HG03378 (cell line): ENCODE measurements around the gene CD6.

Experiments
- ATAC-seq: cut with Tn5 transposase; IDR thresholded peaks from one replicate; pipeline ENCODE4 v1.9.1; 2021; ENCODE audit warnings: mild to moderate bottlenecking, moderate library complexity; ENCODE audit not compliant: unreplicated experiment

CD6 gene

DNA sequence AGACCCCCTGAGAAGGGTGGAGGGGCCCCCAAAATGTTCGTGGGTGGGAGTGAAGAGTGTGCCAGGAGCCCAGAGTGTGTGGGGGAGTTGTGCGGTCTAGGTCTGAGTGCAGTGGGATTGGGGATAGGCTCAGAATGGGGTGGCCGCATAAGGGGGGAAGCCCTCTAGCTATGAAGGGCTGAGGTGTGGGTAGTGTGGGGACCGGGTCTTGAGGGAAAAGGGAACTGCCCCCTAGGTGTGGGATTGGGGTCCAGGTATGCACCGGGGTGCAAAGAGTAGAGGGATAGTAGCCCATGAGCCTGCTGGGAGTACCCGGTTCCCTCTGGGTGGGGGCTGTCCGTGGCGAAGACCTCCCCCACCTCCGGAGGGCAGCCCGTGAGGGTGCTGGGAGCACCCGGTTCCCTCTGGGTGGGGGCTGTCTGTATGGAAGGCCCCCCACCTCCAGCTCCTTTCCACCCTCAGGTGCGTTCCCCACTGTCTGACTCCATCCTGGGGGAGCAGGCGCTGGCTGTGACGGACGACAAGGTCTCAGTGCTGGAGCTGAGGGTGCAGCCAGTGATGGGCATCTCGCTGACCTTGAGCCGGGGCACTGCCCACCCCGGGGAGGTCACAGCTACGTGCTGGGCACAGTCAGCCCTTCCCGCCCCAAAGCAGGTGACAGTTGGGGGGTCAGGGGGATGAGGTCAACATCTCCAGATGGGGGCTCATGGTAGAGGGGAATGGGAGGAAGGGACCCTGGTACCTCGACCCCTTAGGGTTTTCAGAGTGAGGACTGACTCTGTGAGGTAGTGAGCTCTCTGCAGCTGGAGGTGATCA is 36.5 kb upstream of the CD6 start:
- ATAC-seq: no peak

DNA sequence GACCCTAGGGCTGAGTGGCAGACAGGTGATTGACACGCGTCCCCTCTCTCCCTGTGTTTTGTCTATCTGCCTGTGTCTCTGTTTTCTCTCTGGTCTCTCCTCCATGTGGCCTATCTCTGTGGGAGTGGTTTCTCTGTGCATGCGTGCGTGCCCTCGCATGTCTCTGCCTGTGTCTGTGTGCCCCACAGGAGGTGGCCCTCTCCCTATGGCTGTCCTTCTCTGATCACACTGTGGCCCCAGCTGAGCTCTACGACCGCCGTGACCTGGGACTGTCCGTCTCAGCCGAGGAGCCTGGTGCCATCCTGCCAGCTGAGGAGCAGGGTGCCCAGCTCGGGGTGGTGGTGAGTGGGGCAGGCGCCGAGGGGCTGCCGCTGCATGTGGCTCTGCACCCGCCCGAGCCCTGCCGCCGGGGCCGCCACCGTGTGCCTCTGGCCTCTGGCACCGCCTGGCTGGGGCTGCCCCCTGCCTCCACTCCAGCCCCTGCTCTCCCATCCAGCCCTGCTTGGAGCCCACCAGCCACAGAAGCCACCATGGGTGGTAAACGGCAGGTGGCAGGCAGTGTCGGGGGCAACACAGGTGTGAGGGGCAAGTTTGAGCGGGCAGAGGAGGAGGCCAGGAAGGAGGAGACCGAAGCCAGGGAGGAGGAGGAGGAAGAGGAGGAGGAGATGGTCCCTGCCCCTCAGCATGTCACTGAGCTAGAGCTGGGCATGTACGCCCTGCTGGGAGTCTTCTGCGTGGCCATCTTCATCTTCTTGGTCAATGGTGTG is 35.6 kb upstream of the CD6 start:
- ATAC-seq: no peak

DNA sequence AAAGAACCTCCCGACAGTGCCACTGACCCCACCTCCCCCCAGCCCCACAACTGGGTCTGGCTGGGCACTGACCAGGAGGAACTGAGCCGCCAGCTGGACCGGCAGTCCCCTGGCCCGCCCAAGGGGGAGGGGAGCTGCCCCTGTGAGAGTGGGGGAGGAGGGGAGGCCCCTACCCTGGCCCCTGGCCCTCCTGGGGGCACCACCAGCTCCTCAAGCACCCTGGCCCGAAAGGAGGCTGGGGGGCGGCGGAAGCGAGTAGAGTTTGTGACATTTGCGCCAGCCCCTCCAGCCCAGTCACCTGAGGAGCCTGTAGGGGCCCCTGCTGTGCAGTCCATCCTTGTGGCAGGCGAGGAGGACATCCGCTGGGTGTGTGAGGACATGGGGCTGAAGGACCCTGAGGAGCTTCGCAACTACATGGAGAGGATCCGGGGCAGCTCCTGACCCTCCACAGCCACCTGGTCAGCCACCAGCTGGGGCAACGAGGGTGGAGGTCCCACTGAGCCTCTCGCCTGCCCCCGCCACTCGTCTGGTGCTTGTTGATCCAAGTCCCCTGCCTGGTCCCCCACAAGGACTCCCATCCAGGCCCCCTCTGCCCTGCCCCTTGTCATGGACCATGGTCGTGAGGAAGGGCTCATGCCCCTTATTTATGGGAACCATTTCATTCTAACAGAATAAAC is 34.9 kb upstream of the CD6 start:
- ATAC-seq: no peak

DNA sequence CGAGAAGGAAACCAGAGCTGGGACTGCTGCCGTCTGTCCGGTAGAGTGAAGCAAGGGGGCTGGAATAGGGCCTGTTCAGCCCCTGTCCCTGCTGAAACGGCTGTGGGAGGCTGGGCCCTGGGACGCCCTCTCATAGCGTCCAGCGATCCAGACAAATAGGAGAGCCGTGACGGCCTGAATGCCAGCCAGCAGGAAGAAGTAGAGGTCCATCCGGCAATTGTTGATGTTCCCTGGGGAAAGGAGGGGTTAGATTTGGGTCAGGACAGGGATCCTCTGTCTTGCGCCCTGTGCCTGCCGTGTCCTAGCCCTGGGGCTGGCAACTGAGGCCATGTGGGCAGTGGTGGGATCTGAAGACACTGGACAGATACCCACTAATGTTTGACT is 34.3 kb upstream of the CD6 start:
- no peak for ATAC-seq

DNA sequence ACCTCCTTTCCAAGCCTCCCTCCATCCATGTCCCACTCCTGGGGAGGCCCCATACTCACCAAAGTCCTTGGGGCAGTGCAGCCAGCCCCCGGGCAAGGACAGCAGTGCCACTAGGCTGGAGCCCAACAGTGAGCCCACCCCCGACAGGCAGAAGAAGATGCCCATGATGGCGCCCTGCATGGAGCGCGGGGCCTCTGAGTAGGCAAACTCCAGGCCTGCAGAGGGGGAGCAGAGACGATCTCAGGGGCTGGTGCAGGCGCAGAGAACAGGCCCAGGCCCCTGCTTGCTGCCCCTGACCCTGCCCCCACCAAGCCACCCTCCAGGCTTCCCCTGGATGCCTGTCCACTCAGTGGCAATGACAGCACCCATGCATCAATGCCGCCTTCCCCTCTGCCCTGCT is 33.7 kb upstream of the CD6 start:
- no peak for ATAC-seq

DNA sequence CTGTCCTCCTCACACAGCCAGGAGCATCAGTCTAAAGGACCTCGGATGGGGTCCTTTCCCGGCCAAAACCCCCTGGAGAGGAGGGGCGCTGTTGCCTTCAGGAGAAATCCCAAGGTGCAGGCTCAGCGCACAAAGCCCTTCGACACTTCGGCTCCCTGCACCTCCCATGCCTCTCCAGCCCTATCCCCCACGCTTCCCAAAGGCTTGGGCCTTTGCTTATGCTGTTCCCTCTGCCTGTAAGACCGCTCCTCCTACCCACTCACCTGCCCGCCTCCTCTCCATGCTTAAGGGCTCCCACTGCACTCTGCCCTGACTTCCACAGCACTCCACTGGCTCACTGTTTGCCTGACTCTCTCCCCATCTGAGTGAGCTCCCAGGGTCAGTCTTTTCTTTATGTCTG is 33.0 kb upstream of the CD6 start:
- no peak for ATAC-seq

DNA sequence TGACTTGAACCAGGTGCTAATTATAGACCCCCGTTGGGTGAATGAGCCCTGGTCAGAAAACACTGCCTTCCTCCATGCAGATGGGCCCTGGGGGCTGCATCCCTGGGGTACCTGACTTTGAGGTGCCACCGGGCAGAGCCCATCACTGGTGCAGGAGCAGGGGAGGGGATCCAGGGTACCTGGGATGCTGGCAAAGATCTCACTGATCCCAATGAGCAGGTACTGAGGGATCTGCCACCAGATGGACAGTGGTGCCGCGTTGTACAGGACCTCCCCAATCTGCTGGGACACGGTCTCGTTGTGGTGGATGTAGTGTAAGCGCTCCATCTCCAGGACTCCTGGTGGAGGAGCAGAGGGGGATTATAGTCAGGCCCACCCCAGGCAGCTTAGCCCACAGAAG is 32.2 kb upstream of the CD6 start:
- no peak for ATAC-seq

DNA sequence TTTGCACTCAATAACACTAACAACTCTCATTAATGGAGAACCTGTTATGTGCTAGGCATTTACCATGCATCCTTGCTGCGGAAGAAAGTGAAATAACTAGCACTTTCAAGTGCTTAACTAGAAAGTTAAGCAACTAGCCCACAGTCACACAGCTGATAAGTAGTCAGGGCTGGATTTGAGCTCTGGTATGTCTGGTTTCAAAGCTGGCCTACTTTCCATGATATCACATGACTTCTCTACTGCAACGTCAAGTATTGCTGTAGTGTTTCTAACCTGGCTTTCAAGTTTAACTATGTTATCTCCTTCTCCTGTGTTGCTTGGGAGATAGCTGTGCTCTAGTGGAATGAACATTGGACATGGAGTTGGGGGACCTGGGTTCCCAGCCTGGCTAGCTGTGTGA is 31.6 kb upstream of the CD6 start:
- no peak for ATAC-seq

DNA sequence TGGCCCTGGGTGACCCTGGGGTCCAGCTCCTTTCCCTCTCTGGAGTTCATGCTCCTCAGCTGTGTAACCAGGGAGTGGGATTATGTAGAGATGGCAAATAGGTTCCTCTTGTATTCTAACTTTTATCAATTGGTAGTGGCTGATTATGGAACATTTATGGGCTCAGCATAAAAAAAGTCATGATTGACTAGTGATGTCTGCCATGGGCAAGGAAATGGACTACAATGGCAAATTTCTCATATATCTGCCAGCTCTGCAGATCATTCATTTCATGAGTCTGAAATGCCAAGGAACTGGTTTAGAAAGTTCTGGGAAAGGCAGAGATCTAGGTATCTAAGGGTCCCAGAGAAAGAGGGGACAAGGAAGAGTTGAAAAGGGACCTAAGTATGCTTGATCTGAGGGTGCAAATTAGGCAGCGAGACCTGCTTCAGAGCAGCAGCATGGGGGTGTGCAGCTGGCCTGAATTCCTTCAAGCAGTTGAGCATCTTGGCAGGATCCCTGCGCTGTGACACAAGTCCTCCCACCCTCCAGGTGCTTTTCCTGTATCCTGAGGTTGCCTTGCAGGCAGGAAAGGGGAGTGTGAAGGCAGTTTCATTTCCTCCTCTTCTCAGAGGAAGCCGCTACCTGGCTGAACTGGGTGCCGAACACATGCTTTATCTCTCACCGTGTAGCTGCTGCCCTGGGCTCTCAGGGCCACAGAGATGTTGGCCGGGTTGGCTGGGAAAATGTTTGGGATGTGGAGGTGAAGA is 29.9 kb upstream of the CD6 start:
- ATAC-seq: no peak

DNA sequence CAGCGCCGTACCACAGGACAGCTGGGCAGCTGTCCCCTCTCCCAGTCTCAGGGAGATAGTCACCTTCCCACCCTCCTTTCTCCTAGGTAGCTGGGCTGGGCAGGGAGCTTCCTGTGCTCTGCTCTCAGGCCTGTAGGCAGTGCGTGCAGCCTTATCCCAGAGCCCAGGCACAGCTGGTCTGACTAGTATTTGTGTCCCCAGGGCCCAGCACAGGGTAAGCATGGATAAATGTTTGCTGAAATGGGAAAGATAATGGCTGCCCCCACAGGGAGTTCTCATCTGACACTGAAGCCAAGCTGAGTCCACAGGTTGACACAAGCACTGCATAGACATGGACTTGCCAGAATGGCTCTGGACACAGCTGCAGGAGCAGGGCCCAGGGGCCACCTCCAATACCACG is 29.3 kb upstream of the CD6 start:
- no peak for ATAC-seq

DNA sequence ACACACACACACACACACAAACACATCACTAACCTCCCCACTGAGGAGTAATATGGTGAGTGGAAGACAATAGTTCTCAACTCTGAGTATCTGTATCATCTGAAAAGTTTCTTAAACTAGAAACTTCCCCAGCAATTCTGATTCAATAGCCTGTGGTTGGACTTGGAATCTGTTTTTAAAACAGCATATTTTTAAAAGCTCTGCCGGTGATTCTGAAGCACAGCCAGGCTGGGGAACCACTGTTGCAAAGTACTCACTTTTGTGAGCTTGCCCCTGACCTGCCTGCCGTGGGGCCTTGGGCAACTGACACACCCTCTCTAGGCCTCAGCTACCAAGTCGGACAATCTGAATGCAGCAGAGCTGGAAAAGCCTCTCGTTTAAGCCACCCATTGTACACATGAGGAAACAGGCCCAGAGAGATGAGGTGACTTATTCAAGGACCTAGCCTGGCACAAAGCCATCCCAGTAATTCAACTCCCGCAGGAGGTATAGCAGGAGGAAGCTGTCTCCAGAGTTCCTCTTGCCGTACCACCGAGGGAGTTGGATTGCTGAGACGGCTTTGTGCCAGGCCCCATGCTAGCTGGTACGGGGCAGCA is 28.4 kb upstream of the CD6 start:
- ATAC-seq: no peak

DNA sequence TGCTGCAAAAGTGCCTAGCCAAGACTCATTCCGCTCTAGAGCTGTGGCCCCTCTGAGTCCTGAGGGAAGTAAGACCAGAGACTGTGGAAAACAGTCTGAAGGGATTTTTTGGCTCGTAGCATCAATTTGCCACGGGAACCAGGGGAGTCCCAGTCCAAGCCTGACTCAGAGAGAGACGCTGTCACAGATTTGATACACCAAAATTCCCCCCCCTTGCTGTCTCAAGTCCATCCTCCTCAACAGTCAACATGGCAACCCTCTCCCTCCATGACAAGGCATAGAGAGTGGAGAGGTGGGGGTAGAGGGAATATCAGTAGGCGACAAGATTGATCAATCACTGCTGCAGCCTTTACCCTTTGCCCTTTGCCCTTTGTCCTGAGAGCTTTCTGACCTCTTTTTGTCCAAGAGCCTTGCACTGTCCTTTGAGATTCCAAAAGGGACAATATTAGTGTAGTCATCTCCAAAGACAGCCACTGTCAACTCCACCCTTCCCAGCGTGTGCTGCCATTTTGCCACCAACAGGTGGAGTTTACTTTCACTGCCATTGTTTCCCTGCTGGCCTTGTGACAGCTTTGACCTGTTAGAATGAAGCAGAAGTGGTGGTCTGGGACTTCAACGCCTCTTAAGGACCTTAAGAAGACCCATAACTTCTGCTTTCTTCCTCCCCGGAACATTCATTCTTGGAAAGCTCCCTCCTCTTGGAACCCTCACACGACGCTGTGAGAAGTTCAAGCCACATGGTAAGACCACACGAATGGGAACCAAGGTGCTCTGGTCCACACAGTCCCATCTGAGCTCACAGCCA is 26.8 kb upstream of the CD6 start:
- no peak for ATAC-seq

DNA sequence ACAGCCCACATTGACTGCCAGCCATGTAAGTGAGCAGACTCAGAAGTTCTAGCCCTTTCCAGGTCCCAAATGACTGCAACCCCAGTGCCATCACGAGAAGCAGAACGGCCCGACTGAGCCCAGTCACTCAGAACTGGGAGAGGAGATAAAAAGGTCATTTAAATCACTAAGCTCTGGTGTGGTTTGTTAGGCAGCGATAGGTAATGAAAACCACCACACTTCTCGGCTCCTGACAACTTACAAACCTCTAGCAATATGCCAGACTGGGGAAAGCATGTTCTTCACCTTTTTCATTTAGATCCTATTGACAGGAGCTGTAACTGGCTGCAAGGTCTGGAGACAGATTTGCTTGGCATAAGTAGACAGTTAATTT is 26.2 kb upstream of the CD6 start:
- ATAC-seq: no peak

DNA sequence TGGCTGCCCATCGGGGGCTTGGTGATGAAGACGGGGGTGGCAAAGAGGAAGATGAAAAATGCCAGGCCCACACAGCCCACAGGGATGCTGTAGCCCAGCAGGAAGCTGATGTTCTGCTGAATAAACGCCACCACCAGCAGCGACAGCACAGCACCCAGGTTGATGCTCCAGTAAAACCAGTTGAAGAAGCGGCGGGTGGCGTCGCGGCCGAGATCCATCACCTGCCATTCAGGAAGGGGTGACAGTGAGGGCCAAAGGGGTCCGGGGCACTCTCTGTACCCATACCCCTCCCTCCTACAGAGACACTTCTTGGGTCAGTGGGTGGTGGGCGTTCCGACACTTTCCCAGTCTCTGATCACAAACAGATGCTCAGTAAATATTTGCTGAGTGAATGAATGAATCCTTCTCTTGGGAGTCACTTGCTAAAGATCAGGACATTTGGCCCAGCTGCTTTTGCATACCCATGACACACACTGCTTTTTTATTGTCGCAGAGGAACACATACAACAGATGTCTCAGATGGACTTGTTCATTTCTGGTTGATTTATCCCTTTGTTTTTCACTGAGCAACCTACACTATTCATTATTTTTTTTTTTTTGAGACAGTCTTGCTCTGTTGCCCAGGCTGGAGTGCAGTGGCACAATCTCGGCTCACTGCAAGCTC is 24.7 kb upstream of the CD6 start:
- no peak for ATAC-seq

DNA sequence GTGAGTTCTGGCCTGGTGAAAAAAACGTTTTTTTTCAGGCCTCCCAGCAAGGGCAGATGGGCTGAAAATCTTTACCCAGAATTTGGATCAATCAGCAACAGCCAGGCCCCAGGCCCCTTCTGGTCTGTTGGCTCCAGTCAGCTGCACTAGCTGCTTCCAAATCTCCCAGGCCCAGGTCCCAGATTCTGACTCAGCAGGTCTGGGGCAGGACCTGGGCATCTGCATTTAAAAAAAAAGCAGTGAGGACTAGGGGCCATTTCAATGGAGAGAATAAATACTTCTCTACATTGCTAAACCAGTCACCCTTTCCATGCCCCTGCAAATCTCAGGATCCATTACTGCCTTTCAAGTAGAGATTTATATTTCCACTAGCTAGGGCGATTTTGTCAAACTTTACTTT is 23.8 kb upstream of the CD6 start:
- no peak for ATAC-seq

DNA sequence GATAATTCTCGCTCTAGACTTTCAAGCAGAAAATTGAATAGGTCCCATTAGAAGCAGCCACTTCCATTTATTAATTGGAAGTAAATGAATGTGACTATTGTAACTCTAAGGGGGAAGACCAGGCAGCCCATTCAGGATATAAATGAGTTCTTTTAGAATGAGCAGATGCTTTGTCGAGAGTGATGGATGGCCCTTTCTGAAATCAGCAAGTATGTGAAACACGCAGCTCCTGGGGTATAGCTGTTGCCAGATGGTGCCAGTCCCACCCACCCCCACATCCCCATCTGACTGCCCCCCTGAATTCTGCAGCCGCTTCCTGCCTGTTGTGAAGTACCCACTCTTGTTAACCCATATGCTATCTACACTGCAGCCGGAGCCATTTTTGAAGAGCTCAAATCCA is 23.2 kb upstream of the CD6 start:
- ATAC-seq: no peak

DNA sequence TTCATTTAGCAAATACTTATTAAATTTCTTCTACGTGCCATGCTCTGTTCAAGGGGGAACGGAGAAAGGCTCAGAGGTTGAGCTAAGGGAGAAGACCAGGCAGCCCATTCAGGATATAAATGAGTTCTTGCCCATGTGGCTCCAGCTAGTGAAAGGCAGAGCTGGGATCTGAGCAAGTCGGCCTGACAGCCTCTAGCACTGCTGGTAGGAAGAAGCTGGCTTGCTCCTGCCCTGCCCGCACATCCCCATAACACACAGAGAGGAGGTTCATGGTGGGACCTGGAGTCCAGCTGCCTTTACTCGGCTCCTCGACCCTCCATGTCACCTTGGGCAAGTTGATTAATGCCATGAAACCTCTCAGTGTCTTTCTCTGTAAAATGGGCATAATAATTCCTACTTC is 21.5 kb upstream of the CD6 start:
- ATAC-seq: no peak

DNA sequence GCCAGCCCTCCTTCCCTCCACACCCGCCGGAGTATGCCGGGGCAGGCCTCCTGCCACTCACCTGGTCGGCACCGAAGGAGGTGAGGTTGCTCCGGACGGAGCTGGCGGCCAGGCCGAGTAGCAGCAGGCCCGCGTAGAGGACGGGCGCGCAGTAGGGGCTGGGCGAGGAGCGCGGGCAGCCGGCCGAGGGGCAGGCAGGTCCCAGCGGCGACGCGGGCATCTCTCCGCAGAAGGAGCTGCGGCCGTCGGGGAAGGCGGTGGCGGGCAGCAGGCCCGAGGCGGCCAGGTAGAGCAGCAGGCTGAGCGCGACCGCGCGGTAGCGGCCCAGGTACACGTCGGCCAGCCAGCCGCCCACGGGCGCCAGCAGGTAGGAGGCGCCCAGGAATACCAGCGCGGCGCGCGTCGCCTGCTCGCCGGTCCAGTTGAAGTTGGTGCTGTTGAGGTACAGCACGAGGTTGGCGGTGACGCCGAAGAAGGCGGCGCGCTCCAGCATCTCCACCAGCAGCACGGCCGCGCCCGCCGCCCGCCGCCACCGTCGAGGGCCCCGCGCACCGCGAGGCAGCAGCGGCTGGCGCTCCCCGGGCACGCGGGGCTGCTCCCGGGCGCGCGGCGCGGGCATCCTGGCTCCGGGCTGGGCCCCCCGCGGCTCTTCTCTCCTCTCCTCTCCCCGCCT is 20.4 kb upstream of the CD6 start:
- no peak for ATAC-seq

DNA sequence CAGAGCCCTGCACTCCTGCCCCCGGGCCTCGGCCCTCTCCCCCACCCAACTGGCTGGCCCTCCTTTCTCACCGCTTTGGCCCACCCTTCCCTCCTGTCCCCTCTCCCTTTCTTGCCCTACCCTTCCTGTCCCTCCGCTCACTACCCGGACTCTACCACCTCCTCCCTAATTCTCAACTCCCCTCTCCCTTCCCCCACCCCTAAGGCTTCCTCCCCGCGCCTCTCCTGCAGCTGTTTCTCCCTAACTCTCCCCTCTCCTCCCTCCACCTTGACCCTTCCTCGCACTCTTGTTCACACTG is 19.9 kb upstream of the CD6 start:
- no peak for ATAC-seq
